NCI-H2196 treated with DMSO at 0.1 percent for 48 hours (cell line): ENCODE data around the gene FCHSD1.
A peak's percentile ranks its signal among the peaks of the same experiment; 100 is the strongest.

Experiments used
- DNase-seq: peaks from one replicate; lab custom pipeline; 2025; ENCODE audit not compliant: unreplicated experiment; lab: John Stamatoyannopoulos, UW

FCHSD1 gene

GRCh38 chr5:141650851-141651727 is at the start of gene FCHSD1:
TSS of gene FCHSD1 (minus strand) at chr5:141651418. CDS start at chr5:141651368, 50 bp downstream.
- peak; percentile 73 for DNase-seq

- no peak for DNase-seq
These were observed 46.4 kb upstream of the FCHSD1 start for GRCh38 chr5:141697586-141697985.

- DNase-seq: no peak
These were observed 45.2 kb upstream of the FCHSD1 start for GRCh38 chr5:141696431-141696830.

- DNase-seq: no peak
These were observed 44.5 kb upstream of the FCHSD1 start for GRCh38 chr5:141695627-141696215.

GRCh38 chr5:141694479-141694878 is 43.3 kb upstream of the FCHSD1 start:
- DNase-seq: no peak

- no peak for DNase-seq
These were observed 41.9 kb upstream of the FCHSD1 start for GRCh38 chr5:141692919-141693725.

GRCh38 chr5:141692533-141692888 is 41.3 kb upstream of the FCHSD1 start:
- DNase-seq: no peak

- peak; percentile 44 for DNase-seq
These were observed 40.8 kb upstream of the FCHSD1 start for GRCh38 chr5:141691867-141692532.

- no peak for DNase-seq
These were observed 40.2 kb upstream of the FCHSD1 start for GRCh38 chr5:141691286-141691866.

- no peak for DNase-seq
These were observed 35.6 kb upstream of the FCHSD1 start for GRCh38 chr5:141686648-141687416.

GRCh38 chr5:141685591-141685990 is 34.4 kb upstream of the FCHSD1 start:
- no peak for DNase-seq

GRCh38 chr5:141683596-141684141 is 32.5 kb upstream of the FCHSD1 start:
- DNase-seq: no peak

GRCh38 chr5:141681695-141682641 is 30.8 kb upstream of the FCHSD1 start, which contains the start of gene ARAP3:
TSS of gene ARAP3 (minus strand) at chr5:141682230. CDS start at chr5:141680486, 1,744 bp downstream.
- no peak for DNase-seq

GRCh38 chr5:141681295-141681694 is 30.1 kb upstream of the FCHSD1 start:
- no peak for DNase-seq

GRCh38 chr5:141680751-141681201 is 29.6 kb upstream of the FCHSD1 start:
- DNase-seq: no peak

GRCh38 chr5:141680178-141680577 is 29.0 kb upstream of the FCHSD1 start:
- no peak for DNase-seq

GRCh38 chr5:141677415-141677814 is 26.2 kb upstream of the FCHSD1 start:
- no peak for DNase-seq

- DNase-seq: no peak
These were observed 24.5 kb upstream of the FCHSD1 start for GRCh38 chr5:141675672-141676071.
